ENCODE results near the gene KIAA0930. TPM values are rescaled to one million over a fixed set of nuclear protein-coding genes. Genes with fewer than 3 reads are reported as not detected.

KIAA0930 gene
- total and polyA plus RNA-seq, 2 donors (not counting 1 experiment from before 2014, with no cell fraction given): 27.0 to 46.8 TPM

DNA sequence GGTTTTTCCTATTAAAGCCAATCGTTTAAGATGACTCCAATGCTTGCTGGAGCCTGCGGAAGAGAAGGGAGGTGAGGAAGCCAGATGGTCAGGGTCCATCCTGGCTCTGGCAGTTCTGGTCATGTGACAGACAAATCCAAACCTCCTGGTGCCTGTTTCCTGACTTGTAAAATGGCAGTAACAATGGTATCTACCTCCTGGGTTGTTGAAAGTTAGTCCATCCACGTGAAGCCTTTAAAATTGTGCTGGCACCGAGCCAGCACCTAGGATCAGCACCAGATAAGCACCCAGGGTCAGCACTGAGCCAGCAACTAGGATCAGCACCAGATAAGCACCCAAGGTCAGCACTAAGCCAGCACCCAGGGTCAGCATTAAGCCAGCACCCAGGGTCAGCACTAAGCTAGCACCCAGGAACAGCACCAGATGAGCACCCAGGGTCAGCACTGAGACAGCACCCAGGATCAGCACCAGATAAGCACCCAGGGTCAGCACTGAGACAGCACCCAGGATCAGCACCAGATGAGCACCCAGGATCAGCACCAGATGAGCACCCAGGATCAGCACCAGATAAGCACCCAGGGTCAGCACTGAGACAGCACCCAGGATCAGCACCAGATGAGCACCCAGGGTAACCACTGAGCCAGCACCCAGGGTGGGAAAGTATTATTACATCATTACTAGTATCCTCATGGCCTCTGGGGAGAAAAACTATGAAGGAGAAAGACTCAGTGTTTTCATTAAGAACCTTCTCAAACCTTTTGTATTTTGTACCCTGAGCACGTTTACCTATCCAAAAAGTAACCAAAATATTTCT, 17.2 kb downstream of the KIAA0930 start:
- Histone ChIP-seq H3K9ac (ENCODE audit: low read length) (no peak overlapping the region), H3K4me3 (ENCODE audit: control extremely low read depth in 1 of 5, extremely low read depth in 1 of 5, insufficient read depth in 1 of 5, low read depth in 2 of 5, low read length in 4 of 5) (no peak overlapping the region), H3K4me1 (ENCODE audit: control insufficient read depth in 2 of 2, insufficient read depth in 2 of 2, low read length in 2 of 2) (peaks cover 21 to 32% of the 10 kb centered on the region in 2 donors), H3K27ac (ENCODE audit: low read length in 2 of 2) (no peak overlapping the region), H3K79me2 (ENCODE audit: control insufficient read depth, insufficient read depth, low read length) (peaks cover 72% of the 10 kb centered on the region), H3K4me2 (replicated peaks; ENCODE audit: low read depth, low read length, poor library complexity, severe bottlenecking) (no peak overlapping the region), H3K36me3 (replicated peaks in 1 of 2; ENCODE audit: control extremely low read depth in 1 of 2, control insufficient read depth in 1 of 2, extremely low read depth in 1 of 2, insufficient read depth in 2 of 2, low read length in 1 of 2) (peaks cover 0 to 7% of the 10 kb centered on the region in 2 experiments), H3K9me3 (ENCODE audit: control extremely low read depth in 1 of 3, control insufficient read depth in 2 of 3, insufficient read depth in 1 of 3, low read length in 2 of 3) (no peaks in the 10 kb centered on the region), H4K20me1 (ENCODE audit: control insufficient read depth, insufficient read depth, low read length, poor library complexity, severe bottlenecking) (peaks cover 7% of the 10 kb centered on the region), H2AFZ (ENCODE audit: insufficient read depth, low read depth, low read length, poor library complexity, severe bottlenecking) (no peak overlapping the region), H3K27me3 (replicated peaks in 1 of 4; ENCODE audit: control extremely low read depth in 1 of 4, control insufficient read depth in 3 of 4, insufficient read depth in 4 of 4, low read length in 3 of 4) (no peaks in the 10 kb centered on the region)
- 70% methylated on average over 4 of the region's 5 CpGs for WGBS (ENCODE audit: insufficient coverage)
- CTCF ChIA-PET: no interaction called here
- intact Hi-C loops (cut with micrococcal nuclease): no loop called here
- ATAC-seq (ENCODE audit: low read depth) (no peak), DNase-seq (no peak)
- Mint-ChIP-seq H3K9me3 (ENCODE audit: insufficient read depth) (no peaks in the 10 kb centered on the region), H3K4me3 (no peak overlapping the region), H3K27ac (no peak overlapping the region), H3K4me1 (peaks cover 59% of the 10 kb centered on the region), H3K27me3 (no peaks in the 10 kb centered on the region)
- TF ChIP-seq EZH2 (IDR thresholded peaks at IDR 0.05; ENCODE audit: borderline replicate concordance, insufficient read depth, low read depth, low read length, poor library complexity, severe bottlenecking): no peak
- TF ChIP-seq, protein P1, sequence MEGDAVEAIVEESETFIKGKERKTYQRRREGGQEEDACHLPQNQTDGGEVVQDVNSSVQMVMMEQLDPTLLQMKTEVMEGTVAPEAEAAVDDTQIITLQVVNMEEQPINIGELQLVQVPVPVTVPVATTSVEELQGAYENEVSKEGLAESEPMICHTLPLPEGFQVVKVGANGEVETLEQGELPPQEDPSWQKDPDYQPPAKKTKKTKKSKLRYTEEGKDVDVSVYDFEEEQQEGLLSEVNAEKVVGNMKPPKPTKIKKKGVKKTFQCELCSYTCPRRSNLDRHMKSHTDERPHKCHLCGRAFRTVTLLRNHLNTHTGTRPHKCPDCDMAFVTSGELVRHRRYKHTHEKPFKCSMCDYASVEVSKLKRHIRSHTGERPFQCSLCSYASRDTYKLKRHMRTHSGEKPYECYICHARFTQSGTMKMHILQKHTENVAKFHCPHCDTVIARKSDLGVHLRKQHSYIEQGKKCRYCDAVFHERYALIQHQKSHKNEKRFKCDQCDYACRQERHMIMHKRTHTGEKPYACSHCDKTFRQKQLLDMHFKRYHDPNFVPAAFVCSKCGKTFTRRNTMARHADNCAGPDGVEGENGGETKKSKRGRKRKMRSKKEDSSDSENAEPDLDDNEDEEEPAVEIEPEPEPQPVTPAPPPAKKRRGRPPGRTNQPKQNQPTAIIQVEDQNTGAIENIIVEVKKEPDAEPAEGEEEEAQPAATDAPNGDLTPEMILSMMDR (IDR thresholded peaks at IDR 0.05): no peak
- POLR2A ChIA-PET: no interaction called here

- WGBS (ENCODE audit: insufficient coverage): no CpG with 5 or more reads among the region's 5 CpGs
- peaks cover 19% of the 10 kb centered on the region for H4K20me1 ChIP-seq (ENCODE audit: control insufficient read depth, insufficient read depth, low read length, poor library complexity, severe bottlenecking)
Measured at GRCh38 chr22:45221201-45221600, 19.5 kb downstream of the KIAA0930 start.

More at GRCh38 chr22:45221201-45221600, 19.5 kb downstream of the KIAA0930 start:
- H3K27ac ChIP-seq (ENCODE audit: low read length in 2 of 2): no peak overlapping the region
- ATAC-seq (ENCODE audit: low read depth) (no peak), DNase-seq (no peak)
- intact Hi-C loops (cut with micrococcal nuclease): no loop called here
- POLR2A ChIA-PET: interaction anchor here (1.1 kb wide), 1 partner anchor 25 kb away, joined by 4 read pairs; no protein-coding TSS in a partner anchor
- peaks cover 68% of the 10 kb centered on the region for H3K79me2 ChIP-seq (ENCODE audit: control insufficient read depth, insufficient read depth, low read length)
- TF ChIP-seq, protein P1 (IDR thresholded peaks at IDR 0.05): no peak
- TF ChIP-seq EZH2 (IDR thresholded peaks at IDR 0.05; ENCODE audit: borderline replicate concordance, insufficient read depth, low read depth, low read length, poor library complexity, severe bottlenecking): no peak
- no peak overlapping the region for H2AFZ ChIP-seq (ENCODE audit: insufficient read depth, low read depth, low read length, poor library complexity, severe bottlenecking)
- no peak overlapping the region for H3K4me3 ChIP-seq (ENCODE audit: control extremely low read depth in 1 of 5, extremely low read depth in 1 of 5, insufficient read depth in 1 of 5, low read depth in 2 of 5, low read length in 4 of 5)
- H3K27me3 ChIP-seq (replicated peaks in 1 of 4; ENCODE audit: control extremely low read depth in 1 of 4, control insufficient read depth in 3 of 4, insufficient read depth in 4 of 4, low read length in 3 of 4): no peaks in the 10 kb centered on the region
- H3K27ac Mint-ChIP-seq: peak overlapping the region; percentile 74
- H3K4me1 Mint-ChIP-seq: peaks cover 48% of the 10 kb centered on the region
- H3K4me1 ChIP-seq (ENCODE audit: control insufficient read depth in 2 of 2, insufficient read depth in 2 of 2, low read length in 2 of 2): peaks cover 21 to 29% of the 10 kb centered on the region in 2 donors
- no peaks in the 10 kb centered on the region for H3K9me3 ChIP-seq (ENCODE audit: control extremely low read depth in 1 of 3, control insufficient read depth in 2 of 3, insufficient read depth in 1 of 3, low read length in 2 of 3)
- CTCF ChIA-PET: interaction anchor here (0.8 to 1.4 kb wide), 2 partner anchors 10 to 25 kb away, joined by 3 read pairs; no protein-coding TSS in a partner anchor
- H3K9me3 Mint-ChIP-seq (ENCODE audit: insufficient read depth): no peaks in the 10 kb centered on the region
- H3K4me3 Mint-ChIP-seq: no peak overlapping the region
- no peaks in the 10 kb centered on the region for H3K36me3 ChIP-seq (replicated peaks in 1 of 2; ENCODE audit: control extremely low read depth in 1 of 2, control insufficient read depth in 1 of 2, extremely low read depth in 1 of 2, insufficient read depth in 2 of 2, low read length in 1 of 2)
- no peak overlapping the region for H3K9ac ChIP-seq (ENCODE audit: low read length)
- H3K4me2 ChIP-seq (replicated peaks; ENCODE audit: low read depth, low read length, poor library complexity, severe bottlenecking): peak overlapping the region; percentile 22
- no peaks in the 10 kb centered on the region for H3K27me3 Mint-ChIP-seq

Measured in B cell (primary cell).